Measurements from ENCODE around the gene TROAP. TPM values are rescaled to one million over a fixed set of nuclear protein-coding genes. Genes with fewer than 3 reads are reported as not detected.

The TROAP gene
- polyA plus RNA-seq, 3 donors = 0.05 TPM; not detected in 2

DNA sequence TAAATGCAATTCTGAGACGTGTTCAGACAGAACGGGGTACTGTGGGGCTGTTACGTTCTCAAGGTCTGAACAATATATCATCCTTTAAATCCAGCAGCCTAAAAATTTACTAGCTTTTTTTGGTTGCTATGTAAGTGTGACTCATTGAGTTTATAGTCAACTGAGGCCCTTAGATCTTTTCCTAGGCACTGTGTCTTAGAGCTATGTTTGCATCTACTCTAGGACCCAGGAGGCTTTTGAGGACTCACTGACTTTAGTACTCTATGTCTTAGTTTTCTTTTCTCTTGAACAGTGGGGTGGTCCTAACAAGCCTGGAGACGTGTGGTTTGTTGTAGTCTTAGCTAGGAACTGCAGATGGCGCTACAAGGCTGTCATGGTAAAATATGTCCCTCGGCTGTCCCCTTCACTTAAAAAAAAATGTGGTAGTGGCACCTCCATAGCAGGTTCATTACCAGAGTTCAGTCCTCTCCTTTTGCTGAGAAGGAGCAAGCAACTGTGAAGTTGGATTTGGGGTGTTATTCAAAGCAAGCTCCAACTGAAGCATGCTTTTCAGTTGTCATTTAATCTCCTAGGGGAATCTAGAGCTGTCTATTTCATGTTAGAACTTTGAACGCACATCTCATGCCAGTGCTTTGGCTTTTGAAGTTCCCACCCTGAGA, 35.6 kb downstream of the TROAP start:
- WGBS (ENCODE audit: insufficient coverage) = 60% methylated on average over 1 of the region's 7 CpGs

GRCh38 chr12:49359671-49360070, 36.6 kb downstream of the TROAP start:
- Mint-ChIP-seq H3K9me3 (no peaks in the 10 kb centered on the region), H3K27me3 (ENCODE audit: low read depth in 3 of 3) (peaks cover 6 to 21% (median 17%) of the 10 kb centered on the region in 3 donors), H3K36me3 (no peaks in the 10 kb centered on the region), H3K27ac (no peak overlapping the region), H3K4me1 (peaks cover 4% of the 10 kb centered on the region), H3K4me3 (no peak overlapping the region)
- TF ChIP-seq, protein P1, sequence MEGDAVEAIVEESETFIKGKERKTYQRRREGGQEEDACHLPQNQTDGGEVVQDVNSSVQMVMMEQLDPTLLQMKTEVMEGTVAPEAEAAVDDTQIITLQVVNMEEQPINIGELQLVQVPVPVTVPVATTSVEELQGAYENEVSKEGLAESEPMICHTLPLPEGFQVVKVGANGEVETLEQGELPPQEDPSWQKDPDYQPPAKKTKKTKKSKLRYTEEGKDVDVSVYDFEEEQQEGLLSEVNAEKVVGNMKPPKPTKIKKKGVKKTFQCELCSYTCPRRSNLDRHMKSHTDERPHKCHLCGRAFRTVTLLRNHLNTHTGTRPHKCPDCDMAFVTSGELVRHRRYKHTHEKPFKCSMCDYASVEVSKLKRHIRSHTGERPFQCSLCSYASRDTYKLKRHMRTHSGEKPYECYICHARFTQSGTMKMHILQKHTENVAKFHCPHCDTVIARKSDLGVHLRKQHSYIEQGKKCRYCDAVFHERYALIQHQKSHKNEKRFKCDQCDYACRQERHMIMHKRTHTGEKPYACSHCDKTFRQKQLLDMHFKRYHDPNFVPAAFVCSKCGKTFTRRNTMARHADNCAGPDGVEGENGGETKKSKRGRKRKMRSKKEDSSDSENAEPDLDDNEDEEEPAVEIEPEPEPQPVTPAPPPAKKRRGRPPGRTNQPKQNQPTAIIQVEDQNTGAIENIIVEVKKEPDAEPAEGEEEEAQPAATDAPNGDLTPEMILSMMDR (IDR thresholded peaks at IDR 0.05) = no peak
- DNase-seq = no peak
- Histone ChIP-seq H3K4me1 (ENCODE audit: control insufficient read depth in 1 of 2, insufficient read depth in 2 of 2, low read length in 2 of 2) (peaks cover 4 to 5% of the 10 kb centered on the region in 2 donors), H3K27me3 (ENCODE audit: control insufficient read depth in 2 of 2, insufficient read depth in 2 of 2, low read length in 2 of 2) (peaks cover 1 to 2% of the 10 kb centered on the region in 2 donors), H3K9me3 (replicated peaks in 1 of 2; ENCODE audit: control insufficient read depth in 1 of 2, insufficient read depth in 1 of 2, low read length in 2 of 2) (no peaks in the 10 kb centered on the region), H2AFZ (ENCODE audit: insufficient read depth, low read depth, low read length, poor library complexity, severe bottlenecking) (no peak overlapping the region), H3K79me2 (ENCODE audit: insufficient read depth, low read length) (no peaks in the 10 kb centered on the region), H3K4me2 (replicated peaks; ENCODE audit: extremely low read depth, low read length, poor library complexity, severe bottlenecking) (no peak overlapping the region), H3K27ac (ENCODE audit: low read depth in 1 of 2, low read length in 2 of 2) (no peak overlapping the region), H3K36me3 (replicated peaks in 1 of 2; ENCODE audit: control insufficient read depth in 1 of 2, insufficient read depth in 2 of 2, low read length in 2 of 2) (no peaks in the 10 kb centered on the region), H3K9ac (ENCODE audit: insufficient read depth, low read length, poor library complexity, severe bottlenecking) (no peak overlapping the region), H3K4me3 (replicated peaks in 1 of 3; ENCODE audit: low read depth in 2 of 3, low read length in 3 of 3) (no peak overlapping the region), H4K20me1 (ENCODE audit: insufficient read depth, low read length) (no peaks in the 10 kb centered on the region)
- intact Hi-C loops (cut with micrococcal nuclease) = loop anchor here (2.0 to 5.0 kb wide), 2 partner anchors 155 to 223 kb away; no protein-coding TSS in a partner anchor
- WGBS (ENCODE audit: insufficient coverage) = no CpG with 5 or more reads among the region's 7 CpGs

More for the DNA sequence above, 35.6 kb downstream of the TROAP start:
- Histone ChIP-seq H3K4me2 (replicated peaks; ENCODE audit: extremely low read depth, low read length, poor library complexity, severe bottlenecking) (no peak overlapping the region), H3K9ac (ENCODE audit: insufficient read depth, low read length, poor library complexity, severe bottlenecking) (no peak overlapping the region), H3K79me2 (ENCODE audit: insufficient read depth, low read length) (no peaks in the 10 kb centered on the region), H3K4me3 (replicated peaks in 1 of 3; ENCODE audit: low read depth in 2 of 3, low read length in 3 of 3) (no peak overlapping the region), H4K20me1 (ENCODE audit: insufficient read depth, low read length) (no peaks in the 10 kb centered on the region), H2AFZ (ENCODE audit: insufficient read depth, low read depth, low read length, poor library complexity, severe bottlenecking) (no peak overlapping the region), H3K4me1 (ENCODE audit: control insufficient read depth in 1 of 2, insufficient read depth in 2 of 2, low read length in 2 of 2) (no peaks in the 10 kb centered on the region), H3K9me3 (replicated peaks in 1 of 2; ENCODE audit: control insufficient read depth in 1 of 2, insufficient read depth in 1 of 2, low read length in 2 of 2) (no peaks in the 10 kb centered on the region), H3K27me3 (ENCODE audit: control insufficient read depth in 2 of 2, insufficient read depth in 2 of 2, low read length in 2 of 2) (peaks cover 2 to 7% of the 10 kb centered on the region in 2 donors), H3K27ac (ENCODE audit: low read depth in 1 of 2, low read length in 2 of 2) (no peak overlapping the region), H3K36me3 (replicated peaks in 1 of 2; ENCODE audit: control insufficient read depth in 1 of 2, insufficient read depth in 2 of 2, low read length in 2 of 2) (no peaks in the 10 kb centered on the region)
- DNase-seq = peak; percentile 52 to 65 (median 64)
- no peaks in the 10 kb centered on the region for H3K36me3 Mint-ChIP-seq
- intact Hi-C loops (cut with micrococcal nuclease) = loop anchor here (1.0 to 5.0 kb wide), 3 partner anchors 156 to 224 kb away; no protein-coding TSS in a partner anchor
- peaks cover 2% of the 10 kb centered on the region for H3K4me1 Mint-ChIP-seq
- no peak overlapping the region for H3K4me3 Mint-ChIP-seq
- H3K9me3 Mint-ChIP-seq = no peaks in the 10 kb centered on the region
- peaks cover 6 to 28% (median 21%) of the 10 kb centered on the region in 3 donors for H3K27me3 Mint-ChIP-seq (ENCODE audit: low read depth in 3 of 3)
- TF ChIP-seq, protein P1 (IDR thresholded peaks at IDR 0.05) = peak; percentile 89
- no peak overlapping the region for H3K27ac Mint-ChIP-seq

Measured in CD14-positive monocyte (primary cell).